Measurements from ENCODE around the gene GPRIN3.

DNA sequence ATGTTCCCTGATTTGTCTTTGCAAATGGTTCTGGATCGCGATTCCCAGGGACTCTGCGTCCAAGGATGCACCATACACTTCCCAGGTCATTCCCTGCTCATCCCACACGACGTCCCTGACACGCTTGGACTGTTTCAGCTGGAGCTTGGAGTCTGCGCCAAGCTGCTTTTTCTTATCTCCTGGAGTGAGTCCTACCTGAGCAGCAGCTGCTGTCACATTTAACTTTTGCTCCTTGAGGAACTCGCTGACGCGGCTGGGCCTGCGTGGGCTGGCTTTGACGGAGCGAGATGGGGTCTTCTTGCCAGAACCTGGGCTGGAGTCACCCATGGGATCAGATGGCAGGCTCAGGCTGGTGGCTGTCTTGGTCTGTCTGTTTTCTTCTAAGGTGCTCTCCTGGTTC is 59.6 kb downstream of the GPRIN3 start:
- TF ChIP-seq, protein P1, sequence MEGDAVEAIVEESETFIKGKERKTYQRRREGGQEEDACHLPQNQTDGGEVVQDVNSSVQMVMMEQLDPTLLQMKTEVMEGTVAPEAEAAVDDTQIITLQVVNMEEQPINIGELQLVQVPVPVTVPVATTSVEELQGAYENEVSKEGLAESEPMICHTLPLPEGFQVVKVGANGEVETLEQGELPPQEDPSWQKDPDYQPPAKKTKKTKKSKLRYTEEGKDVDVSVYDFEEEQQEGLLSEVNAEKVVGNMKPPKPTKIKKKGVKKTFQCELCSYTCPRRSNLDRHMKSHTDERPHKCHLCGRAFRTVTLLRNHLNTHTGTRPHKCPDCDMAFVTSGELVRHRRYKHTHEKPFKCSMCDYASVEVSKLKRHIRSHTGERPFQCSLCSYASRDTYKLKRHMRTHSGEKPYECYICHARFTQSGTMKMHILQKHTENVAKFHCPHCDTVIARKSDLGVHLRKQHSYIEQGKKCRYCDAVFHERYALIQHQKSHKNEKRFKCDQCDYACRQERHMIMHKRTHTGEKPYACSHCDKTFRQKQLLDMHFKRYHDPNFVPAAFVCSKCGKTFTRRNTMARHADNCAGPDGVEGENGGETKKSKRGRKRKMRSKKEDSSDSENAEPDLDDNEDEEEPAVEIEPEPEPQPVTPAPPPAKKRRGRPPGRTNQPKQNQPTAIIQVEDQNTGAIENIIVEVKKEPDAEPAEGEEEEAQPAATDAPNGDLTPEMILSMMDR (optimal IDR thresholded peaks at IDR 0.05 in 1 of 3, IDR thresholded peaks at IDR 0.05 in 1 of 3, conservative IDR thresholded peaks at IDR 0.05 in 1 of 3; ENCODE audit: extremely low read depth in 1 of 3, insufficient read depth in 2 of 3, low read length in 3 of 3), result no peak
- TF ChIP-seq EZH2 (IDR thresholded peaks at IDR 0.05; ENCODE audit: low read length), result no peak

Measured in keratinocyte (primary cell).